Activated naive CD4-positive, alpha-beta T cell treated with anti-CD3 and anti-CD28 coated beads for 36 hours (primary cell): Measurements from ENCODE around the gene KANSL1. TPM values are rescaled to one million over a fixed set of nuclear protein-coding genes. Genes with fewer than 3 reads are reported as not detected.
"Not testable (repeated sequence)": the region's sequence is repeated elsewhere in the genome, so short reads cannot be mapped to it uniquely, and the experiment has no call there.

Source experiments
- CTCF ChIA-PET: fragments of 350-600 bp; sonication (Branson Sonifier 250); formaldehyde crosslinking; loops from one replicate; lab custom pipeline; 2021; ENCODE audit warnings: antibody characterized with exemption; lab: Charles Lee
- DNase-seq: peaks from one replicate; pipeline ENCODE4 v3.0.0-alpha.2; 2020
- H3K27ac Mint-ChIP-seq: one replicate; pipeline ENCODE4 v1.8.0; 2021; ENCODE audit warnings: mild to moderate bottlenecking, mixed read lengths
- H3K27me3 Mint-ChIP-seq: one replicate; pipeline ENCODE4 v1.8.0; 2021; ENCODE audit warnings: low read depth, mixed read lengths
- H3K36me3 Mint-ChIP-seq: one replicate; pipeline ENCODE4 v1.8.0; 2021; ENCODE audit warnings: low read depth, mixed read lengths
- H3K4me1 Mint-ChIP-seq: one replicate; pipeline ENCODE4 v1.8.0; 2021; ENCODE audit warnings: low read depth, mixed read lengths
- H3K4me3 Mint-ChIP-seq: one replicate; pipeline ENCODE4 v1.8.0; 2021; ENCODE audit warnings: mild to moderate bottlenecking, moderate library complexity, mixed read lengths
- H3K9me3 Mint-ChIP-seq: one replicate; pipeline ENCODE4 v1.8.0; 2021; ENCODE audit warnings: mixed read lengths
- intact Hi-C: fragments of 100-400 bp; cut with micrococcal nuclease; formaldehyde crosslinking; loops from one replicate; pipeline ENCODE4 v1.15.1; 2023
- total RNA-seq, 2 experiments: library from RNA; stranded (reverse); gene quantifications; one replicate each; pipeline ENCODE4 v1.2.3, GENCODE V29; 2021

The KANSL1 gene, protein sequence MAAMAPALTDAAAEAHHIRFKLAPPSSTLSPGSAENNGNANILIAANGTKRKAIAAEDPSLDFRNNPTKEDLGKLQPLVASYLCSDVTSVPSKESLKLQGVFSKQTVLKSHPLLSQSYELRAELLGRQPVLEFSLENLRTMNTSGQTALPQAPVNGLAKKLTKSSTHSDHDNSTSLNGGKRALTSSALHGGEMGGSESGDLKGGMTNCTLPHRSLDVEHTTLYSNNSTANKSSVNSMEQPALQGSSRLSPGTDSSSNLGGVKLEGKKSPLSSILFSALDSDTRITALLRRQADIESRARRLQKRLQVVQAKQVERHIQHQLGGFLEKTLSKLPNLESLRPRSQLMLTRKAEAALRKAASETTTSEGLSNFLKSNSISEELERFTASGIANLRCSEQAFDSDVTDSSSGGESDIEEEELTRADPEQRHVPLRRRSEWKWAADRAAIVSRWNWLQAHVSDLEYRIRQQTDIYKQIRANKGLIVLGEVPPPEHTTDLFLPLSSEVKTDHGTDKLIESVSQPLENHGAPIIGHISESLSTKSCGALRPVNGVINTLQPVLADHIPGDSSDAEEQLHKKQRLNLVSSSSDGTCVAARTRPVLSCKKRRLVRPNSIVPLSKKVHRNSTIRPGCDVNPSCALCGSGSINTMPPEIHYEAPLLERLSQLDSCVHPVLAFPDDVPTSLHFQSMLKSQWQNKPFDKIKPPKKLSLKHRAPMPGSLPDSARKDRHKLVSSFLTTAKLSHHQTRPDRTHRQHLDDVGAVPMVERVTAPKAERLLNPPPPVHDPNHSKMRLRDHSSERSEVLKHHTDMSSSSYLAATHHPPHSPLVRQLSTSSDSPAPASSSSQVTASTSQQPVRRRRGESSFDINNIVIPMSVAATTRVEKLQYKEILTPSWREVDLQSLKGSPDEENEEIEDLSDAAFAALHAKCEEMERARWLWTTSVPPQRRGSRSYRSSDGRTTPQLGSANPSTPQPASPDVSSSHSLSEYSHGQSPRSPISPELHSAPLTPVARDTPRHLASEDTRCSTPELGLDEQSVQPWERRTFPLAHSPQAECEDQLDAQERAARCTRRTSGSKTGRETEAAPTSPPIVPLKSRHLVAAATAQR (N-terminal part only)
- total RNA-seq = 10 to 100 TPM; 64.3 to 64.5 TPM

GRCh38 chr17:46193151-46193625 is at the start of gene KANSL1:
KANSL1 (minus strand) TSS chr17:46193429; CDS start chr17:46172143, 21,286 bp downstream.
- no peaks in the 10 kb centered on the region for H3K27me3 Mint-ChIP-seq
- H3K36me3 Mint-ChIP-seq = peaks cover 9% of the 10 kb centered on the region
- H3K9me3 Mint-ChIP-seq = no peaks in the 10 kb centered on the region
- intact Hi-C loops = loop anchor here (1.0 to 5.0 kb wide), 4 partner anchors 56 to 881 kb away; partner anchors contain the start of gene GOSR2
- CTCF ChIA-PET = interaction anchor here (0.6 to 3.7 kb wide), 34 partner anchors 8 to 522 kb away, joined by 3 to 27 read pairs (median 4); no protein-coding TSS in a partner anchor
- peaks cover 60% of the 10 kb centered on the region for H3K4me1 Mint-ChIP-seq
- peak within 1 kb of the TSS; percentile 82 for H3K4me3 Mint-ChIP-seq
- H3K27ac Mint-ChIP-seq = peak within 1 kb of the TSS; percentile 95
- DNase-seq = peak; percentile 92

- H3K27me3 Mint-ChIP-seq, H3K9me3 Mint-ChIP-seq, intact Hi-C loops, H3K4me1 Mint-ChIP-seq, DNase-seq, H3K4me3 Mint-ChIP-seq, H3K36me3 Mint-ChIP-seq, CTCF ChIA-PET, H3K27ac Mint-ChIP-seq: not testable (repeated sequence)
Observed at GRCh38 chr17:46231359-46231758, 38.1 kb upstream of the KANSL1 start.

DNA sequence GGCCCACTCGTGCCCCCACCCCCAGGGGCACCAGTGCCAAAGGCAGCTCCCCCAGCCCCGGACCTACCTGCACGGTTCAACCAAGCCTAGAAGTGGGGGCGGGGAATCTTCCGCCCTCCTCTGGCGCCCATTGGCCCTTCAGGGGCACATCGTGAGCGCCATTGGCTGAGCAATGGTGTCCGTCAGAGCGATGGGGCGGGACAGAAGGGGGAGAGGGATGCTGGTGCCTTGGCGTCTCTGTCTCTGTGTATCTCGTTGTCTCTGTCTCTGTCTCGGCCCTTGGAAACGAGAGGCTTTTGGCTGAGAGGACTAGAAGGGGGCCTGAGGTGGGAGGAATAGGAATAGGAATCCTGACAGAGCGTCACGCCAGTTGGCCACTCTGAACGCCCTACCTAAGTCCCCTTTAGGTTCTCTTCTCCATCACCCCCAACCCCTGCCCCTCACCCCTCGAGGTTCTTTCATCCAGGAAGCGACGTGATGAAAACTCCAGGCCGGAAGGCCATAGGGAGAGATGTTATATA is 32.1 kb upstream of the KANSL1 start:
- H3K9me3 Mint-ChIP-seq, H3K27me3 Mint-ChIP-seq, H3K36me3 Mint-ChIP-seq, CTCF ChIA-PET, H3K4me1 Mint-ChIP-seq, intact Hi-C loops: not testable (repeated sequence)
- Mint-ChIP-seq H3K27ac (peak overlapping the region; percentile 89), H3K4me3 (peak overlapping the region; percentile 93)
- peak; percentile 100 for DNase-seq

DNA sequence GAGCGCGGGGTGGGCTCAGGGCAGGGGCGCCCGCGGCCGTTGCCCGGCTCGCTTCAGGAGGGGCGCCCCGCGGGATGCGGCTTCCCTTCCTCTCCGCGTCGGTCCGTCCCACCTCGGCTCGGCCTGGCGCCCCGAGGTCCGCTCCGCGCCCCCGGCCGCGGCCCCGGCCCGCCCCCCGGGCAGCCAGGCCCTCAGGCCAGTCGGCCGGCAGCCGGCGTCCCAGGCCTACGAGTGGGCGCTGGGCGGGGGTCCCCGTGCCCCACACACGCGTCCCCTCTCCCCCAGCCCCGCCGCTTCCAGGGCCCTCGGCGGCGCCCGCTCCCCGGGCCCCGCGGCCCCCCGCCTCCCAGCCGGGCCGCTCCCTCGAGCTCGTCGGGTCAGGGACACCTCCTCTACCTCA is 31.6 kb upstream of the KANSL1 start:
- H3K27ac Mint-ChIP-seq, DNase-seq, intact Hi-C loops, H3K9me3 Mint-ChIP-seq, CTCF ChIA-PET, H3K27me3 Mint-ChIP-seq, H3K36me3 Mint-ChIP-seq, H3K4me1 Mint-ChIP-seq: not testable (repeated sequence)
- H3K4me3 Mint-ChIP-seq = peak overlapping the region; percentile 93

GRCh38 chr17:46223041-46223440 is 29.8 kb upstream of the KANSL1 start:
- H3K4me1 Mint-ChIP-seq, H3K36me3 Mint-ChIP-seq, H3K27ac Mint-ChIP-seq, DNase-seq, H3K9me3 Mint-ChIP-seq, H3K4me3 Mint-ChIP-seq, CTCF ChIA-PET, intact Hi-C loops, H3K27me3 Mint-ChIP-seq: not testable (repeated sequence)

GRCh38 chr17:46216682-46217081 is 23.5 kb upstream of the KANSL1 start:
- Mint-ChIP-seq H3K4me1 (peaks cover 27% of the 10 kb centered on the region), H3K9me3 (no peaks in the 10 kb centered on the region), H3K4me3 (no peak overlapping the region), H3K27ac (no peak overlapping the region), H3K27me3 (no peaks in the 10 kb centered on the region), H3K36me3 (peaks cover 10% of the 10 kb centered on the region)
- CTCF ChIA-PET = interaction anchor here (0.6 to 1.2 kb wide), 3 partner anchors 15 to 47 kb away, joined by 3 to 4 read pairs (median 3); partner anchors contain the start of gene KANSL1
- DNase-seq = no peak
- intact Hi-C loops = loop anchor here (10.0 kb wide), 2 partner anchors 592 to 608 kb away; no protein-coding TSS in a partner anchor

- peaks cover 34% of the 10 kb centered on the region for H3K4me1 Mint-ChIP-seq
- peaks cover 8% of the 10 kb centered on the region for H3K36me3 Mint-ChIP-seq
- CTCF ChIA-PET = interaction anchor here (0.7 to 3.9 kb wide), 28 partner anchors 12 to 602 kb away, joined by 3 to 58 read pairs (median 5); partner anchors contain the start of gene KANSL1
- H3K9me3 Mint-ChIP-seq = no peaks in the 10 kb centered on the region
- peak overlapping the region; percentile 20 for H3K27ac Mint-ChIP-seq
- peak; percentile 78 for DNase-seq
- intact Hi-C loops = loop anchor here (1.0 to 10.0 kb wide), 5 partner anchors 18 to 612 kb away; no protein-coding TSS in a partner anchor
- no peaks in the 10 kb centered on the region for H3K27me3 Mint-ChIP-seq
- H3K4me3 Mint-ChIP-seq = no peak overlapping the region
Observed at GRCh38 chr17:46212634-46213435, 19.6 kb upstream of the KANSL1 start.

DNA sequence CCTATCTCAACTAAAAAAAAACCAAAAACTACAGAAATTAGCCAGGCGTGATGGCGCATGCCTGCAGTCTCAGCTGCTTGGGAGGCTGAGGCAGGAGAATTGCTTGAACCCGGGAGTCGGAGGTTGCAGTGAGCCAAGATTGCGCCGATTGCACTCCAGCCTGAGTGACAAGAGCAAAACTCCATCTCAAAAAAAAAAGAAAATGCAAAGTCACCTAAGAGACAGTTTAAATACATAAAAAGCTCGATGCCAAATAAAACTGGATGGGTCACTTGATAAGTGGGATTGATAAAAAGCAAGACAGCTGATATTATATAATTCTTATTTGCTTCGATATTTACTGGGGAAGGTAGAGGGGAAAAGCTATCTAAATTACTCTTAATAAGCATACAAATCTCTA is 15.8 kb upstream of the KANSL1 start:
- Mint-ChIP-seq H3K27me3 (no peaks in the 10 kb centered on the region), H3K4me3 (no peak overlapping the region), H3K9me3 (no peaks in the 10 kb centered on the region), H3K4me1 (peaks cover 40% of the 10 kb centered on the region), H3K27ac (no peak overlapping the region), H3K36me3 (peaks cover 15% of the 10 kb centered on the region)
- DNase-seq = no peak
- CTCF ChIA-PET = interaction anchor here (0.6 to 1.0 kb wide), 3 partner anchors 13 to 29 kb away, joined by 3 to 5 read pairs (median 4); no protein-coding TSS in a partner anchor
- intact Hi-C loops = no loop called here

- H3K36me3 Mint-ChIP-seq = peaks cover 15% of the 10 kb centered on the region
- peaks cover 50% of the 10 kb centered on the region for H3K4me1 Mint-ChIP-seq
- no peak overlapping the region for H3K27ac Mint-ChIP-seq
- DNase-seq = no peak
- H3K4me3 Mint-ChIP-seq = no peak overlapping the region
- intact Hi-C loops = no loop called here
- CTCF ChIA-PET = interaction anchor here (1.0 to 1.2 kb wide), 4 partner anchors 8 to 42 kb away, joined by 3 to 5 read pairs (median 3); partner anchors contain the start of gene KANSL1
- H3K9me3 Mint-ChIP-seq = no peaks in the 10 kb centered on the region
- no peaks in the 10 kb centered on the region for H3K27me3 Mint-ChIP-seq
Observed at GRCh38 chr17:46205975-46206374, 12.7 kb upstream of the KANSL1 start.

- Mint-ChIP-seq H3K4me3 (no peak overlapping the region), H3K27me3 (no peaks in the 10 kb centered on the region), H3K27ac (no peak overlapping the region), H3K4me1 (peaks cover 63% of the 10 kb centered on the region), H3K36me3 (peaks cover 10% of the 10 kb centered on the region), H3K9me3 (no peaks in the 10 kb centered on the region)
- intact Hi-C loops = no loop called here
- CTCF ChIA-PET = interaction anchor here (1.4 to 7.7 kb wide), 2 partner anchors 9 to 10 kb away, joined by 4 to 58 read pairs; partner anchors contain the start of gene KANSL1
- DNase-seq = no peak
Observed at GRCh38 chr17:46202424-46202823, 9.2 kb upstream of the KANSL1 start.

GRCh38 chr17:46201491-46201890 is 8.3 kb upstream of the KANSL1 start:
- Mint-ChIP-seq H3K36me3 (peaks cover 7% of the 10 kb centered on the region), H3K9me3 (no peaks in the 10 kb centered on the region), H3K27me3 (no peaks in the 10 kb centered on the region), H3K4me3 (no peak overlapping the region), H3K27ac (no peak overlapping the region), H3K4me1 (peaks cover 68% of the 10 kb centered on the region)
- DNase-seq = no peak
- intact Hi-C loops = no loop called here
- CTCF ChIA-PET = interaction anchor here (0.7 to 7.7 kb wide), 4 partner anchors 8 to 15 kb away, joined by 4 to 58 read pairs (median 4); partner anchors contain the start of gene KANSL1
